NK-92 (cell line): Measurements from ENCODE around the gene FAHD1.

Source experiments
- DNase-seq: peaks from one replicate; lab custom pipeline; 2025; ENCODE audit not compliant: unreplicated experiment; lab: John Stamatoyannopoulos, UW

The FAHD1 gene

GRCh38 chr16:1878256-1878655 lies 51.2 kb downstream of the FAHD1 start:
- DNase-seq, result no peak
